GM19043 (cell line): Measurements from ENCODE around the gene TMEM200A.

Experiments used
- ATAC-seq: cut with Tn5 transposase; IDR thresholded peaks from one replicate; pipeline ENCODE4 v1.9.1; 2021; ENCODE audit warnings: low read depth; ENCODE audit not compliant: unreplicated experiment

Gene TMEM200A

GRCh38 chr6:130420911-130421310 is 55.1 kb downstream of the TMEM200A start:
- ATAC-seq: no peak

GRCh38 chr6:130421585-130421984 is 55.8 kb downstream of the TMEM200A start:
- no peak for ATAC-seq

- ATAC-seq: no peak
These were observed 57.2 kb downstream of the TMEM200A start for GRCh38 chr6:130423044-130423443.

GRCh38 chr6:130424710-130425109 is 58.9 kb downstream of the TMEM200A start:
- ATAC-seq: no peak

- ATAC-seq: no peak
These were observed 59.7 kb downstream of the TMEM200A start for GRCh38 chr6:130425537-130425936.

GRCh38 chr6:130426066-130426721 is 60.4 kb downstream of the TMEM200A start:
- no peak for ATAC-seq

GRCh38 chr6:130431346-130431852 is 65.6 kb downstream of the TMEM200A start:
- no peak for ATAC-seq

GRCh38 chr6:130432838-130433237 is 67.0 kb downstream of the TMEM200A start:
- no peak for ATAC-seq

- no peak for ATAC-seq
These were observed 68.5 kb downstream of the TMEM200A start for GRCh38 chr6:130434174-130434873.

GRCh38 chr6:130435181-130435580 is 69.4 kb downstream of the TMEM200A start:
- ATAC-seq: no peak

GRCh38 chr6:130437961-130438360 is 72.1 kb downstream of the TMEM200A start:
- no peak for ATAC-seq

GRCh38 chr6:130447374-130447773 is 81.6 kb downstream of the TMEM200A start:
- ATAC-seq: no peak

- no peak for ATAC-seq
These were observed 86.5 kb downstream of the TMEM200A start for GRCh38 chr6:130452336-130452735.

- no peak for ATAC-seq
These were observed 87.4 kb downstream of the TMEM200A start for GRCh38 chr6:130453230-130453629.

- ATAC-seq: no peak
These were observed 91.8 kb downstream of the TMEM200A start for GRCh38 chr6:130457605-130458004.

GRCh38 chr6:130459316-130459715 is 93.5 kb downstream of the TMEM200A start:
- ATAC-seq: no peak

- no peak for ATAC-seq
These were observed 95.1 kb downstream of the TMEM200A start for GRCh38 chr6:130460934-130461333.

- ATAC-seq: no peak
These were observed 100.4 kb downstream of the TMEM200A start for GRCh38 chr6:130466052-130466747.

- ATAC-seq: no peak
These were observed 100.9 kb downstream of the TMEM200A start for GRCh38 chr6:130466748-130467061.

- no peak for ATAC-seq
These were observed 101.6 kb downstream of the TMEM200A start for GRCh38 chr6:130467146-130468050.

GRCh38 chr6:130470766-130471165 is 104.9 kb downstream of the TMEM200A start:
- no peak for ATAC-seq
